Transverse colon (tissue), 4 donors: ENCODE measurements around the gene MUC5B.

Experiments
- CTCF ChIP-seq, 5 experiments: fragments of 200-600 bp in 3 of 5; fragments of 450-650 bp in 2 of 5; sonication (generic) in 3 of 5; IDR thresholded peaks; 1 replicate in 2 of 5; 2 replicates in 3 of 5; pipeline ENCODE4 v1.5.1; 2016 to 2017; ENCODE audit warnings: antibody characterized with exemption in 5 of 5, inconsistent platforms in 3 of 5, mild to moderate bottlenecking in 2 of 5, moderate library complexity in 1 of 5
- POLR2A ChIP-seq: fragments of 450-650 bp; IDR thresholded peaks from one replicate; pipeline ENCODE4 v1.6.1; 2016; ENCODE audit warnings: antibody characterized with exemption, mild to moderate bottlenecking, moderate library complexity
- POLR2AphosphoS5 ChIP-seq, 3 donors: sonication (generic); formaldehyde crosslinking; IDR thresholded peaks; one replicate each; pipeline ENCODE4 v1.6.1; 2016; ENCODE audit warnings: antibody characterized with exemption in 3 of 3

GRCh38 chr11:1228921-1229451 lies 6.1 kb downstream of the MUC5B start:
- TF ChIP-seq CTCF (IDR thresholded peaks at IDR 0.05) (no peak), POLR2A (no peak), POLR2AphosphoS5 (IDR thresholded peaks at IDR 0.05) (no peak)
